GM21717 (cell line): ENCODE data around the gene GART.

Experiments used
- ATAC-seq: cut with Tn5 transposase; IDR thresholded peaks from one replicate; pipeline ENCODE4 v1.9.1; 2021; ENCODE audit warnings: mild to moderate bottlenecking, moderate library complexity; ENCODE audit not compliant: unreplicated experiment

GART gene

DNA sequence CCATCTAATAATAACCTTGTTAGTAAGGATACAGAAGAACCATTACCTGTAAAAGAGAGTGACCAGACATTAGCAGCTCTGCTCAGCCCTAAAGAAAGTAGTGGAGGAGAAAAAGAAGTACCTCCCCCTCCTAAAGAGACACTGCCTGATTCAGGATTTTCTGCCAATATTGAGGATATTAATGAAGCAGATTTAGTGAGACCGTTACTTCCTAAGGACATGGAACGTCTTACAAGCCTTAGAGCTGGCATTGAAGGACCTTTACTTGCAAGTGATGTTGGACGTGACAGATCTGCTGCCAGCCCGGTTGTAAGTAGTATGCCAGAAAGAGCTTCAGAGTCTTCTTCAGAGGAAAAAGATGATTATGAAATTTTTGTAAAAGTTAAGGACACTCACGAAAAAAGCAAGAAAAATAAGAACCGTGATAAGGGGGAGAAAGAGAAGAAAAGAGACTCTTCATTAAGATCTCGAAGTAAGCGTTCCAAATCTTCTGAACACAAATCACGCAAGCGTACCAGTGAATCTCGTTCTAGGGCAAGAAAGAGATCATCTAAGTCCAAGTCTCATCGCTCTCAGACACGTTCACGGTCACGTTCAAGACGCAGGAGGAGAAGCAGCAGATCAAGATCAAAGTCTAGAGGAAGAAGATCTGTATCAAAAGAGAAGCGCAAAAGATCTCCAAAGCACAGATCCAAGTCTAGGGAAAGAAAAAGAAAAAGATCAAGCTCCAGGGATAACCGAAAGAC lies 12.5 kb upstream of the GART start:
- ATAC-seq = no peak

DNA sequence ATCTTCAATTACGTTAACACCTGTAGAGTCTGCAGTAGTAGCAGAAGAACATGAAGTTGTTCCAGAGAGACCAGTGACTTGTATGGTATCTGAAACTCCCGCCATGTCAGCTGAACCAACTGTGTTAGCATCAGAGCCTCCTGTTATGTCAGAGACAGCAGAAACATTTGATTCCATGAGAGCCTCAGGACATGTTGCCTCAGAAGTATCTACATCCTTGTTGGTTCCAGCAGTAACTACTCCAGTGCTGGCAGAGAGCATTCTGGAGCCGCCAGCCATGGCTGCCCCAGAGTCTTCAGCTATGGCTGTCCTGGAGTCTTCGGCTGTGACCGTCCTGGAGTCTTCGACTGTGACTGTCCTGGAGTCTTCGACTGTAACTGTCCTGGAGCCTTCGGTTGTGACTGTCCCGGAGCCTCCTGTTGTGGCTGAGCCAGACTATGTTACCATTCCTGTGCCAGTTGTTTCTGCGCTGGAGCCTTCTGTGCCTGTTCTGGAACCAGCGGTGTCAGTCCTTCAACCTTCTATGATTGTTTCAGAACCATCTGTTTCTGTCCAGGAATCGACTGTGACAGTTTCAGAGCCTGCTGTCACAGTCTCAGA lies 11.2 kb upstream of the GART start:
- no peak for ATAC-seq

DNA sequence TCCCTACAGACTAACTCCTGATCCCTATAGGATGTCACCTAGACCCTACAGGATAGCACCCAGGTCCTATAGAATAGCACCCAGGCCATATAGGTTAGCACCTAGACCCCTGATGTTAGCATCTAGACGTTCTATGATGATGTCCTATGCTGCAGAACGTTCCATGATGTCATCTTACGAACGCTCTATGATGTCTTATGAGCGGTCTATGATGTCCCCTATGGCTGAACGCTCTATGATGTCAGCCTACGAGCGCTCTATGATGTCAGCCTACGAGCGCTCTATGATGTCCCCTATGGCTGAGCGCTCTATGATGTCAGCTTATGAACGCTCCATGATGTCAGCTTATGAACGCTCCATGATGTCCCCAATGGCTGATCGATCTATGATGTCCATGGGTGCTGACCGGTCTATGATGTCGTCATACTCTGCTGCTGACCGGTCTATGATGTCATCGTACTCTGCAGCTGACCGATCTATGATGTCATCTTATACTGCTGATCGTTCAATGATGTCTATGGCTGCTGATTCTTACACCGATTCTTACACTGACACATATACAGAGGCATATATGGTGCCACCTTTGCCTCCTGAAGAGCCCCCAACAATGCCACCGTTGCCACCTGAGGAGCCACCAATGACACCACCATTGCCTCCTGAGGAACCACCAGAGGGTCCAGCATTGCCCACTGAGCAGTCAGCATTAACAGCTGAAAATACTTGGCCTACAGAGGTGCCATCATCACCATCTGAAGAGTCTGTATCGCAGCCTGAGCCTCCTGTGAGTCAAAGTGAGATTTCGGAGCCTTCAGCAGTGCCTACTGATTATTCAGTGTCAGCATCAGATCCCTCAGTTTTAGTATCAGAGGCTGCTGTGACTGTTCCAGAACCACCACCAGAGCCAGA lies 10.4 kb upstream of the GART start:
- ATAC-seq = no peak

- ATAC-seq = no peak
Measured at GRCh38 chr21:33551664-33552063, 9.7 kb upstream of the GART start.

DNA sequence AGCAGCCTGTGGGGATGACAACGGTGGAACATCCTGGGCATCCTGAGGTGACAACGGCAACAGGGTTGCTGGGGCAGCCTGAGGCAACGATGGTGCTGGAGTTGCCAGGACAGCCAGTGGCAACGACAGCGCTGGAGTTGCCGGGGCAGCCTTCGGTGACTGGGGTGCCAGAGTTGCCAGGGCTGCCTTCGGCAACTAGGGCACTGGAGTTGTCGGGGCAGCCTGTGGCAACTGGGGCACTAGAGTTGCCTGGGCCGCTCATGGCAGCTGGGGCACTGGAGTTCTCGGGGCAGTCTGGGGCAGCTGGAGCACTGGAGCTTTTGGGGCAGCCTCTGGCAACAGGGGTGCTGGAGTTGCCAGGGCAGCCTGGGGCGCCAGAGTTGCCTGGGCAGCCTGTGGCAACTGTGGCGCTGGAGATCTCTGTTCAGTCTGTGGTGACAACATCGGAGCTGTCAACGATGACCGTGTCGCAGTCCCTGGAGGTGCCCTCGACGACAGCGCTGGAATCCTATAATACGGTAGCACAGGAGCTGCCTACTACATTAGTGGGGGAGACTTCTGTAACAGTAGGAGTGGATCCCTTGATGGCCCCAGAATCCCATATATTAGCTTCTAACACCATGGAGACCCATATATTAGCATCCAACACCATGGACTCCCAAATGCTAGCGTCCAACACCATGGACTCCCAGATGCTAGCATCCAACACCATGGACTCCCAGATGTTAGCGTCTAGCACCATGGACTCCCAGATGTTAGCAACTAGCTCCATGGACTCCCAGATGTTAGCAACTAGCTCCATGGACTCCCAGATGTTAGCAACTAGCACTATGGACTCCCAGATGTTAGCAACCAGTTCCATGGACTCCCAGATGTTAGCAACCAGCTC lies 9.1 kb upstream of the GART start:
- no peak for ATAC-seq

GRCh38 chr21:33549848-33550771 lies 8.2 kb upstream of the GART start:
- no peak for ATAC-seq

GRCh38 chr21:33546086-33546485 lies 4.2 kb upstream of the GART start:
- ATAC-seq = no peak

DNA sequence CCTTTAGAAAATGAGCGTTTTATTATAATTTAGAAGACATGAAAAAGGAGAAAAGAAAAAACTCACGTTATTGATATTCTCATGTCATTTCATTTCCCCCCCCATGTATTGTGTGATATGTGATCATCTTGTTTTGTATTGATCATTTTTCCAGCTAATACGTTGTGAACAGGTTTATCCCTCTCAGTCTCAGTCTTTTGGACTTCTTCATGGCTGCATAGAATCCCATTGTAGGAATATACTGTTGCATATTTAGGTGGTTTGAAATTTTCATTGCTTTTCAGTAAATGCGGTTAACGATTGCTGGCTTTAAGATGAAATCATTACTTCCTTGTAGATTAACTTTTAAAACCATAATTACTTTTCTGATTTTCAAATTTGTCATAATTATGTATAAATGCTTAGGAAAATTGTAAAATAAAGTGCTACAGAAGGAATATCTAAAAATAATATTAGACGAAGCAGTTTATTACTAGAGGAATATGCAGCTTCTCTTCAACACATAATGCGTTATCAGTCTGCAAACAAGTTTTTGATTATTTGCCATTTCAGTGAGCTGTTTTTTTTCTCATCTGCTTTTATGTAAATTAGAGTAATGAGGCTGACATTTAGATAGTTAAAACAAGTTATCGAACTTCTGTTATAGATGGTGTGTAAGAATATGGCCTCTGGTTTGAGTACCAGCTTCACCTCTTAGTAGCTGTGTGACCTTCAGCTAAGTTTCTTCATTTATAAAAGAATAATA lies 2.7 kb upstream of the GART start:
- ATAC-seq = no peak

DNA sequence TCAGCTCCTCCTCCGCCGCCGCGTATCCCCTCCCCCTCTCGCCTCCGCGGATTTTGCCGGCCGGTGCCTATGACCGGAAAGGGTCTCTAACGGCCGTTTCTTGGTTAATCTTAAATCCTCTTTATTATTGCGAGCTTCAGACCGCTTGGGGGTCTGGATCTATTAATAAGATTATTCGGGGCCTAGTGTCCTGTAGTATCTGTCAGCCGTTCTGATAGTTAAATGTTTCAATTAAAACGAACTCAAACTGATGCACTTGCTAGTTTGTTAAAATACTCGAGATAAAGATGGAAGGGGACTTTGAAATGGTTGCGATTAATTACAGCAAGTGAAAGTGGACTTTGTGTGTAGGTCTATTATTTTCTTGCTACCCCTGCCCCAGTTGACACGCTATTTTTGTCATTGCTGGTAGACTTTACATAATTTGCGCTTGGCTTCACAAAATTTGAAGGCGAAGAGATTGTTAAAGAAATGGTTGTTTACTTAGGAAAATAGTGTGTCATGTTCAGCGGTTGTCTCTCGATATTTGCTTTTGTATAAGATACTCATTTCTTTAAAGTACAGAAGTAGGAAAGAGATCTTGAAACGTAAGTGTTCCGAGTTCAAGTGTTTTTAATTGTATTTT lies 1.7 kb upstream of the GART start:
- no peak for ATAC-seq

- ATAC-seq = peak; percentile 94
Measured at GRCh38 chr21:33542640-33543504, 955 bp upstream of the GART start, which contains the start of gene SON. SON (plus strand) TSS chr21:33543038; CDS start chr21:33543093, 55 bp downstream.

GRCh38 chr21:33541105-33541711 lies 709 bp downstream of the GART start:
- ATAC-seq = no peak

- ATAC-seq = no peak
Measured at GRCh38 chr21:33540711-33541104, 1.2 kb downstream of the GART start.

DNA sequence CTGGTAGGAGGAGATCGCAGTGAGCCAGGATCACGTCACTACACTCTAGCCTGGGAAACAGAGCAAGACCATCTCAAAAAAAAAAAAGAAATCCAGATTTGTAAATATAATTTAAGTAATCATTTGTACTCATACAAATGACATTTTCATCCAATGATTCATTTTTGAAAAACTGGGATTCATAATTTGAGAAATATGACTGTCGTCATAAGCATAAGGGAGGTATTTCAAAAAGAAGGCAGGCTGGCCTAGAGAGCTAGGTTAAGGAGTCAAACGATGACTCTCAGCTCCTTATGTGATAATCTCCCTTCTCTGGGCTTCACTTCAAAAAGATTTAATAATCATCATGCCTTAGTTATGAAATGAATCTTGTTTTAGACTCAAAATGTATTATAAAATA lies 2.3 kb downstream of the GART start:
- ATAC-seq = no peak

- ATAC-seq = no peak
Measured at GRCh38 chr21:33537212-33537611, 4.7 kb downstream of the GART start.

DNA sequence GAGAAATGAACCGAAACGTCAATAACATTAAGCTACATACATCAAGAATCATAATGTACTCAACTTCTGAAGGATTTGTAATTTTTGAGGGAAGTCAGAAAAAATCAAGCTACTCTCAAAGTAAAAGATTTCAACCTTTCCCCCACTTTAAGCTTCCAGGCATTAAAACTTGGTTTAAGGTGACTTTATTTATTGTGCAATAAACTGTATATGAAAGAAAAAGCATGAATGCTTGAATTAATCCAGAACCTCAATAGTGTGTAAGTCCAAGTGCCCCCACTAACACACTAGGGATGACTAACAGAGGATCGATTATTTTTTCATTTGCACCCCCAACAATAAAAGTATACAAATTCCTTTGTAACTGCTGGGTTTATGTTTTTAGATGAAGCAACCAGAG lies 10.9 kb downstream of the GART start:
- ATAC-seq = no peak

DNA sequence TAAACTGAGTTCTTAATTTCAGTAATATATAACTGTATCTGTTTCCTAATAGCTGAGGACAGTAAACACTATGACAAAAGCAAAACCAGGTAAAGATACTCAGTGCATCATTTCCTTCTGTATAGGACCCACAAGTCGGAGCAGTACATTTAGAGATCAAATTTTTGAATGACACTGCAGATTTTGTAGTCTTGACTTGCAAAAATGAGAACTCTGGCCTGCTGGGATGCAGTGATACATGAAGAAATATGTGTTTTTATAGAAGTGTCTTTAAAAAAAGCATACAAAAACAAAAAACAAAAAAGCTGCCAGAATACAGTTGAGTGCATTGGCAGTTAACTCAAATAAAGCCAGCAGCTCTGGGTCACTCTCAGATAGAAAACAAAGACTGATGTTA lies 19.0 kb downstream of the GART start:
- no peak for ATAC-seq

DNA sequence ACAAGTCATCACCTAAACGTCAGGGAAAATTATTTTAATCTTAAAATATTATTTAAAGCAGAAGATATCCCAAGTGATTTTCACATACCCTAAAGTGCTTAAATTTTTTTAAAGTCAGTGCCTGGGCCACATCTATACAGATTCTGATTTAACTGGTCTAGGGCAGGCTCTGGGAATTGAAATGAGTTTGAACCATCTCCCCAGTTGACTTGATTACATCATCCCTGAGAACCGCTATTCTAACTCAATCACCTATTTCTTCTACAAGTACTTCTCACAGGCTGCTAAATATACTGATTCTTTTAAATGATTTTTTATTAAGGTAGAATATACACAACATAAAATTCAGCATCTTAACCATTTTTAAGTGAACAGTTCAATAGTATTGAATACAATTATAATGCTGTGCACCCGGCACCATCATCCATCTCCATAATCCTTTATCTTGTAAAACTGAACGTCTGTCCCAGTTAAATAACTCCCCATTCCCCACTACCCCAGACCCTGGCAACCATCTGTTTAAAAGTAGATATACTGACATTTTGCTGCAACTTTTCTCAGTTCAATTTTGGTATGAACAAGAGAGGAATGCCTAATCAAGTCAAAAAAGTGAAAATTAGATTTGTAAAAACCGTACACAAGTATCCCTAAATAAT lies 19.5 kb downstream of the GART start:
- ATAC-seq = no peak
